Ascending aorta (tissue), 2 donors: Measurements from ENCODE around the gene FAM180B. TPM values are rescaled to one million over a fixed set of nuclear protein-coding genes. Genes with fewer than 3 reads are reported as not detected.

Experiments used
- DNase-seq, 2 donors: peaks; one replicate each; pipeline ENCODE4 v3.0.0-alpha.2; 2019; ENCODE audit warnings: low spot score in 2 of 2
- H3K27ac ChIP-seq, 2 donors: fragments of 200-600 bp; sonication (generic); one replicate each; pipeline ENCODE4 v1.5.1; 2016 to 2017; ENCODE audit warnings: mild to moderate bottlenecking in 1 of 2
- H3K27me3 ChIP-seq: fragments of 200-600 bp; sonication (generic); one replicate; pipeline ENCODE4 v1.5.1; 2017
- H3K36me3 ChIP-seq, 2 donors: fragments of 200-600 bp; sonication (generic); one replicate each; pipeline ENCODE4 v1.5.1; 2016
- H3K4me1 ChIP-seq, 2 donors: fragments of 200-600 bp; sonication (generic); one replicate each; pipeline ENCODE4 v1.5.1; 2016 to 2017; ENCODE audit warnings: mild to moderate bottlenecking in 1 of 2
- H3K4me3 ChIP-seq, 2 donors: fragments of 200-600 bp; sonication (generic); one replicate each; pipeline ENCODE4 v1.5.1; 2016 to 2017; ENCODE audit warnings: mild to moderate bottlenecking in 1 of 2
- H3K9me3 ChIP-seq, 2 donors: fragments of 200-600 bp; sonication (generic); one replicate each; pipeline ENCODE4 v1.5.1; 2016
- intact Hi-C: fragments of 100-400 bp; cut with DNase I; formaldehyde crosslinking; loops from one replicate; pipeline ENCODE4 v1.15.1; 2023
- total RNA-seq: library from RNA; depleted of rRNA; stranded (reverse); fragments of >200 nt; gene quantifications from one replicate; pipeline ENCODE4 v1.1.0, GENCODE V29; 2016
- TF ChIP-seq, protein P1 (sequence below), 3 experiments: fragments of 200-600 bp in 2 of 3; fragments of 450-650 bp in 1 of 3; sonication (generic) in 2 of 3; IDR thresholded peaks; one replicate each; pipeline ENCODE4 v1.5.1; 2016 to 2019; ENCODE audit warnings: antibody characterized with exemption in 3 of 3, mild to moderate bottlenecking in 1 of 3, moderate library complexity in 1 of 3

The FAM180B gene
- total RNA-seq, 1 donor from 2014 or later, result not detected

DNA sequence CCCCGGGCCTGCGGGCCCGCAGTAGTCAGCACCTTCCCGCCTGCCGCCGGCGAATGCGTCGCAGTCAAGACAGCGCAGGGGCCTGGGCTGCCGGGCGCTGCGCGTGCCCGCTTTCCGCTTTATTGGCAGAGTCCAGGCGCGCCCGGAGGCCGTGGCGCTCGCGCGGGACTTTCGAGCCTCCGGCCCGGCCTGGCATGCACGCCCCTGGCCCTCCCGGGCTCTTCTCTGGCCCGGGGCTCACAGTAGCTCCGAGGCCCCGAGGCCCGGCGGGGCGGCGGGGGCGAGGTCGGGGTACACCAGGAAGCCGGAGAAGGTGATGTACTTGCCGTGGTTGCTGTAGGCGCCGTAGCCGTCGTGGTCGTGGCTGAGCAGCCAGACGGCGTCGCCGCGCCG, 3.1 kb downstream of the FAM180B start:
- H3K4me3 ChIP-seq, result peak overlapping the region in 1 of 2 donors; percentile 54
- no peak for DNase-seq
- H3K36me3 ChIP-seq, result peaks cover 0 to 6% of the 10 kb centered on the region in 2 donors
- H3K9me3 ChIP-seq, result no peaks in the 10 kb centered on the region
- intact Hi-C loops, result no loop called here
- H3K4me1 ChIP-seq, result no peaks in the 10 kb centered on the region
- no peaks in the 10 kb centered on the region for H3K27me3 ChIP-seq
- no peak overlapping the region for H3K27ac ChIP-seq
- TF ChIP-seq, protein P1, sequence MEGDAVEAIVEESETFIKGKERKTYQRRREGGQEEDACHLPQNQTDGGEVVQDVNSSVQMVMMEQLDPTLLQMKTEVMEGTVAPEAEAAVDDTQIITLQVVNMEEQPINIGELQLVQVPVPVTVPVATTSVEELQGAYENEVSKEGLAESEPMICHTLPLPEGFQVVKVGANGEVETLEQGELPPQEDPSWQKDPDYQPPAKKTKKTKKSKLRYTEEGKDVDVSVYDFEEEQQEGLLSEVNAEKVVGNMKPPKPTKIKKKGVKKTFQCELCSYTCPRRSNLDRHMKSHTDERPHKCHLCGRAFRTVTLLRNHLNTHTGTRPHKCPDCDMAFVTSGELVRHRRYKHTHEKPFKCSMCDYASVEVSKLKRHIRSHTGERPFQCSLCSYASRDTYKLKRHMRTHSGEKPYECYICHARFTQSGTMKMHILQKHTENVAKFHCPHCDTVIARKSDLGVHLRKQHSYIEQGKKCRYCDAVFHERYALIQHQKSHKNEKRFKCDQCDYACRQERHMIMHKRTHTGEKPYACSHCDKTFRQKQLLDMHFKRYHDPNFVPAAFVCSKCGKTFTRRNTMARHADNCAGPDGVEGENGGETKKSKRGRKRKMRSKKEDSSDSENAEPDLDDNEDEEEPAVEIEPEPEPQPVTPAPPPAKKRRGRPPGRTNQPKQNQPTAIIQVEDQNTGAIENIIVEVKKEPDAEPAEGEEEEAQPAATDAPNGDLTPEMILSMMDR (IDR thresholded peaks at IDR 0.05), result no peak

DNA sequence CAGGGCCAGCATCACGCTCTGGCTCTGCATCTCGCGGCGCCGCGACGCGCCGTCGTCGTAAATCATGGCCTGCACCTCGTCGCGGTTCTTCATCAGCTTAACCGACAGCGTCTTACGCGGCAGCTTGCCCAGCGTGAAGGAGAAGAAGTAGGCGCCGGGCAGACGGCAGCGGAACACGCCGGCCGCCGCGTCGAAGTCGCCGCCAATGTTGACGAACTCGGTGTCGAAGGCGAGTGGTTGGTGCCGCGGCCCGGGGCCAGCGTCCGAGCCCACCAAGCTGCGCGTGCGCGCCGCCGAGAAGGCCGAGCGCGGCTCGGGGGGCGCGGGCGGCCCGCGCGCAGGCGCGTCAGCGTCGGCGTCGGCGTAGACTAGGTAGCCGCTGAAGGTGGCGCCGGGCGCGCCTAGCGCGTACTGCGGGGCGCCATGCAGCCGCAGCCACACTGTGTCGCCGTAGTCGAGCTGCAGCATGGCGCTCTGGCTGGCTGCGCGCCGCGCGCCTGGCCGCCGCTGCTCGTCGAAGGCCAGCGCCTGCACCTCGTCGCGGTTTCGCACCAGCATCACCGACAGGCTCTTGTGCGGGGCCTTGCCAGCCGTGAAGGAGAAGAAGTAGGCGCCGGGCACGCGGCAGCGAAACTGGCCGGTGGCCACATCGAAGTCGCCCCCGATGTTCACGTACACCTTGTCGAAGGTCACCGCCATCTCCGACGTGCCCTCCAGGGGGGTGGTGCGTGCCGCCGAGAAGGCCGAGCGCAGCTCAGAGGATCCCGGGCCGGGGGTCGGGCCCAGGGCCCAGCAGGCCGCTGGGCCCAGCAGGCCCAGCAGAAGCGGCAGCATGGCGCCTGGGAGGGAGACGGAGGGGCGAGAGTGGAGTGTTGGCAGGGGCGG, 3.7 kb downstream of the FAM180B start:
- no peaks in the 10 kb centered on the region for H3K36me3 ChIP-seq
- no peaks in the 10 kb centered on the region for H3K27me3 ChIP-seq
- TF ChIP-seq, protein P1 (IDR thresholded peaks at IDR 0.05), result no peak
- no peaks in the 10 kb centered on the region for H3K4me1 ChIP-seq
- peak overlapping the region; percentile 31 to 54 for H3K4me3 ChIP-seq
- intact Hi-C loops, result no loop called here
- no peak overlapping the region for H3K27ac ChIP-seq
- no peaks in the 10 kb centered on the region for H3K9me3 ChIP-seq
- no peak for DNase-seq

DNA sequence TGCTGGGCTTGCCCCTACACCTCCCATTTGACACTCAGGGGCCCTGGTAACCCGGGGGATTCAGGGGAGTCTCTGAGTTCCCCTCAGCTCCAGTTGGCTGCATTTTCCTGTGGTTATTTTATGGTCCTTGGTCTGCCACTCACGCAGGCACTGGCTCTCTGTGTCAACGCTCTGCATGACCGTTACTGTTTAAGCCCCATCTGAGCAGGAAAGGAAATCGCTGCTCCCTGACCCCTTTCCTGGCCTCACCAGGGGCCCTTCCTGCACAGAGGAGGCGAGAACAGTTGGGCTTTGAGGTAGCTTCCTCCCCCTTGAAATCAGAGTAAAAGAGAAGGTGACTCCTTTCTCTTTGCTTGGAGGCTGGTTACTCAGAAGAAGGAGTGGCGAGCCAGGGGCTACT, 5.3 kb downstream of the FAM180B start:
- Histone ChIP-seq H3K27ac (no peak overlapping the region), H3K36me3 (no peaks in the 10 kb centered on the region), H3K27me3 (no peaks in the 10 kb centered on the region), H3K4me1 (no peaks in the 10 kb centered on the region), H3K4me3 (no peak overlapping the region), H3K9me3 (no peaks in the 10 kb centered on the region)
- no peak for DNase-seq
- intact Hi-C loops, result no loop called here
- TF ChIP-seq, protein P1 (IDR thresholded peaks at IDR 0.05), result no peak

DNA sequence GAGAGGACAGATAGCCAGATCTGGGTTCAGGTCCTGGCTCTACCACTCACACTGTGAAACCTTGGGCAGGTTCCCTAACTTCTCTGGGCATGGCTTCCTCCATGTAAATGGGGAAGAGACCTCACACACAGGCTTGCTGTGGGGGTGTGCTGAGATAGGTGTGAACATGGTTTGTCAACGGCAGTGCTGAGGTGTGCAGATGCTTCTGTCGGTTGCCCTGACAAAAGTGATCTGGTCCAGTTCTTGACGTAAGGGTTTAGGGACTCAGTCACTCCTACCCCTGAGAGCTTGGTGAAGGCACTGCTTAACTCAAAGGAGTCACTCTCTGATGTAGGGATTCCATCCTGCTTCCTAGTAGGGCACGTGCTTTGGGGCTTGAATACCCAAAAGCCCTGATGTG, 5.8 kb downstream of the FAM180B start:
- intact Hi-C loops, result no loop called here
- Histone ChIP-seq H3K9me3 (no peaks in the 10 kb centered on the region), H3K4me3 (no peak overlapping the region), H3K36me3 (no peaks in the 10 kb centered on the region), H3K4me1 (no peaks in the 10 kb centered on the region), H3K27ac (no peak overlapping the region), H3K27me3 (no peaks in the 10 kb centered on the region)
- no peak for DNase-seq
- TF ChIP-seq, protein P1 (IDR thresholded peaks at IDR 0.05), result no peak

DNA sequence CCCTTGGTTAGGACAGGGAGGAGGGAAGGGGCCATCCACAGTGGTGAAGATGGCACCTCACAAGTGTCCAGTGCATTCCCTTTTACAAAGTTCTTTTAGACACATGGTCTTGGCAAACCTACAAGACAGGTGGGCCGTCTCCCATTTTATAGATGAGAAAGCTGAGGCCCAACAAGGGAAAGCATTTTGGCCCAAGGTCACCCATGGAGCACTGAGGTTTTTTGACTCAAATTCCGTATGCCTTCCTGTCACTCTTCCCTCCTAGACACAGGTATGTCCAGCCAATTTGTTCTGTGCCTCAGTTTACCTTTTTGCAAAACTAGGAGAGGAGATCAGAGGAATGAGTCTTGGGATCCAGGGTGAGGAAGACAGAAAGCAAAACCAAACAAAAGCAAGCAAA, 6.5 kb downstream of the FAM180B start:
- intact Hi-C loops, result no loop called here
- Histone ChIP-seq H3K27me3 (no peaks in the 10 kb centered on the region), H3K4me3 (no peak overlapping the region), H3K4me1 (no peaks in the 10 kb centered on the region), H3K27ac (no peak overlapping the region), H3K36me3 (no peaks in the 10 kb centered on the region), H3K9me3 (no peaks in the 10 kb centered on the region)
- TF ChIP-seq, protein P1 (IDR thresholded peaks at IDR 0.05), result no peak
- no peak for DNase-seq
